ENCODE measurements around the gene THSD4. TPM values are rescaled to one million over a fixed set of nuclear protein-coding genes. Genes with fewer than 3 reads are reported as not detected.

Gene THSD4
- polyA plus RNA-seq, 1 experiment: 18.8 TPM

- TF ChIP-seq CTCF (IDR thresholded peaks at IDR 0.05; ENCODE audit: insufficient read depth, low read depth, low read length): no peak
- ChIA-PET POLR2A (no interaction called here), CTCF (no interaction called here)
- Histone ChIP-seq H3K27me3 (ENCODE audit: control insufficient read depth, insufficient read depth, low read length) (no peaks in the 10 kb centered on the region), H3K4me3 (ENCODE audit: low read depth, low read length) (no peak overlapping the region), H3K36me3 (ENCODE audit: control insufficient read depth, insufficient read depth, low read length) (no peaks in the 10 kb centered on the region)
- no peak for DNase-seq (ENCODE audit: low read depth)
Measured at GRCh38 chr15:71342658-71343057, 227.4 kb downstream of the THSD4 start.

DNA sequence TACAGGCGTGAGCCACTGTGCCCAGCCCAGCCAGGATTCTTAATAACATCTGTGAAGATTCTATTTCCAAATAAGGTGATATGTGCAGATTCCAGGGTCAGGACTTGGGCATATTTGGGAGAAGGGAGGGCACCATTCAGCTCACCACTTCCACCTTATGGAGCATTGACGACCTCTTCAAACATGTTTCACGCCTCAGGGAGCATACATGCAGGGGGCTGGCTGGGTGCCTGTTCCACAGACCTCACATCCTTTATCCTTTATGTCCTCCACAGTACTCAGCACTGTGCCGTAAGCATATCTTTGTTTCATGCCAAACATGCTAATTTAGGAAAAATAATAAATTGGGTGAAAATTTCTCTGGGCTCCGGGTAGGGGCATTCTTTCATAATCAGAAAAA, 229.0 kb downstream of the THSD4 start:
- DNase-seq (ENCODE audit: low read depth): no peak
- TF ChIP-seq CTCF (IDR thresholded peaks at IDR 0.05; ENCODE audit: insufficient read depth, low read depth, low read length): no peak
- CTCF ChIA-PET: no interaction called here
- POLR2A ChIA-PET: no interaction called here
- Histone ChIP-seq H3K36me3 (ENCODE audit: control insufficient read depth, insufficient read depth, low read length) (no peaks in the 10 kb centered on the region), H3K4me3 (ENCODE audit: low read depth, low read length) (no peak overlapping the region), H3K27me3 (ENCODE audit: control insufficient read depth, insufficient read depth, low read length) (no peaks in the 10 kb centered on the region)

- CTCF ChIA-PET: no interaction called here
- no peak for TF ChIP-seq CTCF (IDR thresholded peaks at IDR 0.05; ENCODE audit: insufficient read depth, low read depth, low read length)
Measured at GRCh38 chr15:71345186-71345585, 229.9 kb downstream of the THSD4 start.

DNA sequence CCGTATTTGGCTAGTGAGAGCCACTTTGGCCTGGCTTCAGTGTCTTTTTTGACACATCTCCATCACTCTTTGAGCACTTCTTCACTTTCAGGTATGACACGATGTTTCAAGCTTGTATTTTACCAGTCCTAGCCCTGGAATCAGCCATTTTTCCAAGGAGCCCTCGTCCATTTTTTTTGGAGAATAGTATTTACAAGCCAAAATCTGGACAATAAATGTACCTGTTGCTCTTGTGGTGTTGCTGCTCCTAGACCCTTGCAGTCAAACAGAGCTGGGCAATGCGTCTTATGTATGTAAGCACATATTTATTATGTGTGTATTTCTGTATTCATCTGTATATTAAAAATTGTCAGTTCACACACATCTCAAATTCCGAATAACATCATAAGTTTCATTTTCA, 231.2 kb downstream of the THSD4 start:
- TF ChIP-seq CTCF (IDR thresholded peaks at IDR 0.05; ENCODE audit: insufficient read depth, low read depth, low read length): no peak
- H3K36me3 ChIP-seq (ENCODE audit: control insufficient read depth, insufficient read depth, low read length): no peaks in the 10 kb centered on the region
- H3K27me3 ChIP-seq (ENCODE audit: control insufficient read depth, insufficient read depth, low read length): no peaks in the 10 kb centered on the region
- ChIA-PET CTCF (no interaction called here), POLR2A (no interaction called here)
- no peak overlapping the region for H3K4me3 ChIP-seq (ENCODE audit: low read depth, low read length)
- no peak for DNase-seq (ENCODE audit: low read depth)

More at GRCh38 chr15:71345186-71345585, 229.9 kb downstream of the THSD4 start:
- DNase-seq (ENCODE audit: low read depth): no peak
- no peak overlapping the region for H3K4me3 ChIP-seq (ENCODE audit: low read depth, low read length)
- H3K27me3 ChIP-seq (ENCODE audit: control insufficient read depth, insufficient read depth, low read length): no peaks in the 10 kb centered on the region
- H3K36me3 ChIP-seq (ENCODE audit: control insufficient read depth, insufficient read depth, low read length): no peaks in the 10 kb centered on the region
- POLR2A ChIA-PET: no interaction called here

DNA sequence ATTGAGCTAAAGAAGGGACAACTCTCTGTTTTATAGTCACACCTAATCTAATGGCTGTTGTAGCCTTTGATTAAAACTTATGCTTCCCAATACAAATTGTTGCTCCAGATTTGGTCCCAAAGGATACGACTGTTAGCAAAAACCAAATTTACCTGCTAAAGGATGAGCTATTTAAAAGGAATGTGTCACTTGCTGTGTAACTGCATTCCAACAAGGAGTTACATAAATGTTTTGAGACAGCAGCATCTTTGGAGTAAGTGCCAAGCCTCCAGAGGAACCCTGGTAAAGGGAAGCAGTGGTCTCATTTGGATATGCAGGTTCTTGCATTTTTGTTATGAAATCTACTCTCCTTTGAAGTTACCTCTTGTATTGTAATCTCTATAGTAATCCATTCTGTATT, 233.3 kb downstream of the THSD4 start:
- no peak overlapping the region for H3K4me3 ChIP-seq (ENCODE audit: low read depth, low read length)
- DNase-seq (ENCODE audit: low read depth): no peak
- H3K27me3 ChIP-seq (ENCODE audit: control insufficient read depth, insufficient read depth, low read length): no peaks in the 10 kb centered on the region
- H3K36me3 ChIP-seq (ENCODE audit: control insufficient read depth, insufficient read depth, low read length): no peaks in the 10 kb centered on the region
- no peak for TF ChIP-seq CTCF (IDR thresholded peaks at IDR 0.05; ENCODE audit: insufficient read depth, low read depth, low read length)
- ChIA-PET CTCF (no interaction called here), POLR2A (interaction anchor here (0.7 kb wide), 1 partner anchor 48 kb away, joined by 3 read pairs; no protein-coding TSS in a partner anchor)

Measured in BJ (cell line).